ENCODE results near the gene SEC14L3. TPM values are rescaled to one million over a fixed set of nuclear protein-coding genes. Genes with fewer than 3 reads are reported as not detected.

SEC14L3 gene
- total and polyA plus RNA-seq, 9 donors, result not detected

GRCh38 chr22:30422481-30423300 lies 49.1 kb downstream of the SEC14L3 start:
- Histone ChIP-seq H3K9me3 (no peaks in the 10 kb centered on the region), H3K4me3 (peak overlapping the region; percentile 55), H3K4me1 (ENCODE audit: insufficient read depth) (peaks cover 6% of the 10 kb centered on the region), H3K27ac (peak overlapping the region; percentile 79 to 97), H3K36me3 (no peaks in the 10 kb centered on the region), H3K27me3 (no peaks in the 10 kb centered on the region)
- WGBS, 3 donors, result 24 to 30% (median 30%) methylated on average over 18 of the region's 18 CpGs
- intact Hi-C loops (cut with DNase I), result loop anchor here in 1 of 4 donors (10.0 kb wide), 1 partner anchor 172 kb away; the partner anchor contains the start of gene PES1
- peak; percentile 50 to 80 (median 65) for DNase-seq
- TF ChIP-seq EP300 (IDR thresholded peaks at IDR 0.05), result no peak
- TF ChIP-seq CTCF (IDR thresholded peaks at IDR 0.05), result no peak
- TF ChIP-seq POLR2A (IDR thresholded peaks at IDR 0.05), result no peak

GRCh38 chr22:30421695-30422480 lies 49.9 kb downstream of the SEC14L3 start:
- TF ChIP-seq CTCF (IDR thresholded peaks at IDR 0.05) (no peak), POLR2A (IDR thresholded peaks at IDR 0.05) (no peak), EP300 (IDR thresholded peaks at IDR 0.05) (no peak)
- H3K36me3 ChIP-seq, result no peaks in the 10 kb centered on the region
- no peaks in the 10 kb centered on the region for H3K9me3 ChIP-seq
- no peak overlapping the region for H3K4me3 ChIP-seq
- H3K27me3 ChIP-seq, result no peaks in the 10 kb centered on the region
- no peak for DNase-seq
- WGBS, 3 donors, result 80 to 85% (median 80%) methylated on average over 8 of the region's 8 CpGs
- peaks cover 6% of the 10 kb centered on the region for H3K4me1 ChIP-seq (ENCODE audit: insufficient read depth)
- H3K27ac ChIP-seq, result peak overlapping the region; percentile 79 to 97
- intact Hi-C loops (cut with DNase I), result loop anchor here in 1 of 4 donors (10.0 kb wide), 1 partner anchor 173 kb away; the partner anchor contains the start of gene PES1

- no peaks in the 10 kb centered on the region for H3K36me3 ChIP-seq
- no peaks in the 10 kb centered on the region for H3K27me3 ChIP-seq
- no peak overlapping the region for H3K27ac ChIP-seq
- 50 to 60% (median 54%) methylated on average over 6 of the region's 6 CpGs for WGBS, 3 donors
- no peak overlapping the region for H3K4me3 ChIP-seq
- H3K4me1 ChIP-seq (ENCODE audit: insufficient read depth), result peaks cover 6% of the 10 kb centered on the region
- DNase-seq, result no peak
- H3K9me3 ChIP-seq, result no peaks in the 10 kb centered on the region
- intact Hi-C loops (cut with DNase I), result loop anchor here in 1 of 4 donors (10.0 kb wide), 1 partner anchor 174 kb away; the partner anchor contains the start of gene PES1
- no peak for TF ChIP-seq POLR2A (IDR thresholded peaks at IDR 0.05)
- TF ChIP-seq EP300 (IDR thresholded peaks at IDR 0.05), result no peak
- no peak for TF ChIP-seq CTCF (IDR thresholded peaks at IDR 0.05)
Observed at GRCh38 chr22:30420347-30421125, 51.3 kb downstream of the SEC14L3 start.

GRCh38 chr22:30416837-30417236 lies 55.0 kb downstream of the SEC14L3 start:
- Histone ChIP-seq H3K4me3 (no peak overlapping the region), H3K27me3 (no peaks in the 10 kb centered on the region), H3K9me3 (no peaks in the 10 kb centered on the region), H3K4me1 (ENCODE audit: insufficient read depth) (peaks cover under 1% of the 10 kb centered on the region), H3K27ac (no peak overlapping the region), H3K36me3 (no peaks in the 10 kb centered on the region)
- 68 to 70% (median 69%) methylated on average over 1 of the region's 1 CpG for WGBS, 3 donors
- intact Hi-C loops (cut with DNase I), result no loop called here
- no peak for DNase-seq
- TF ChIP-seq CTCF (IDR thresholded peaks at IDR 0.05), result no peak
- no peak for TF ChIP-seq EP300 (IDR thresholded peaks at IDR 0.05)
- no peak for TF ChIP-seq POLR2A (IDR thresholded peaks at IDR 0.05)

Measured in ovary (tissue), 9 donors.